Occipital lobe (tissue), 2 donors: ENCODE results near the gene CAPN2. TPM values are rescaled to one million over a fixed set of nuclear protein-coding genes. Genes with fewer than 3 reads are reported as not detected.
"Not testable (repeated sequence)": the region's sequence is repeated elsewhere in the genome, so short reads cannot be mapped to it uniquely, and the experiment has no call there.

ENCODE experiments used
- DNase-seq: peaks from one replicate; lab custom pipeline; 2025; lab: John Stamatoyannopoulos, UW
- total RNA-seq: library from RNA; depleted of rRNA; stranded (reverse); fragments of >200 nt; gene quantifications from one replicate; pipeline ENCODE4 v1.2.3, GENCODE V29; 2014

Gene CAPN2
- total RNA-seq, 1 donor from 2014 or later = 41.5 TPM

GRCh38 chr1:223716302-223716862 lies 4.0 kb downstream of the CAPN2 start:
- peak; percentile 35 for DNase-seq

- DNase-seq = no peak
Observed at GRCh38 chr1:223717123-223717522, 4.8 kb downstream of the CAPN2 start.

DNA sequence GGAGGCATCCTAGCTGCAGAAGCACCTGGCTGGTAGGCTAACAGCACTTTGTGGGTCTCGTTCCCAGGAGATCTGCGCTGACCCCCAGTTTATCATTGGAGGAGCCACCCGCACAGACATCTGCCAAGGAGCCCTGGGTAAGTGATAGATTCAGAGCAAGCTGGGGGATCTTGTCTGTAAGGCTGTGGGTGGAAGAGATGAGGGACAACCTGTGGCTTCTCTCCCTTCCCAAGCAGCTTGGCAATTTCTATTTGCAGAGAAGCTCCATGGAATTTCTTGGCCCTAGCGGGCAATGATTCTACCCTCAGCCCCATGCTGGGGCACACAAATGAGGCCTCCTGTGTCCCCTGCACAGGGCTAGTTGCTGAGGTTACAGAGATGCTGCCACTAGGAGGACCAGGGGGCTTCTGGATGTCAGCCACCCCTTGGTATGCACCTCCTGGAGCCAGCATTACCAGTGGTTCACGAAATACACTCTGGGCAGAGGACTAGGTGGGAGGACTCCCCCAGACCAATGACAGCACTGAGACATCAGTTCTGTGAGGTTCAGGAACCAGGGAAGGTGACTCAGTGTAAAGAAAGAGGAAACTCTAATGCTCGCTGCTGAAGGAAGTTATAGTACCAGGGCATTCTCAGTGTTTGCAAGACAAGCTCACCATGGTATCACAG lies 5.5 kb downstream of the CAPN2 start:
- no peak for DNase-seq

GRCh38 chr1:223718850-223719249 lies 6.5 kb downstream of the CAPN2 start:
- DNase-seq = no peak

DNA sequence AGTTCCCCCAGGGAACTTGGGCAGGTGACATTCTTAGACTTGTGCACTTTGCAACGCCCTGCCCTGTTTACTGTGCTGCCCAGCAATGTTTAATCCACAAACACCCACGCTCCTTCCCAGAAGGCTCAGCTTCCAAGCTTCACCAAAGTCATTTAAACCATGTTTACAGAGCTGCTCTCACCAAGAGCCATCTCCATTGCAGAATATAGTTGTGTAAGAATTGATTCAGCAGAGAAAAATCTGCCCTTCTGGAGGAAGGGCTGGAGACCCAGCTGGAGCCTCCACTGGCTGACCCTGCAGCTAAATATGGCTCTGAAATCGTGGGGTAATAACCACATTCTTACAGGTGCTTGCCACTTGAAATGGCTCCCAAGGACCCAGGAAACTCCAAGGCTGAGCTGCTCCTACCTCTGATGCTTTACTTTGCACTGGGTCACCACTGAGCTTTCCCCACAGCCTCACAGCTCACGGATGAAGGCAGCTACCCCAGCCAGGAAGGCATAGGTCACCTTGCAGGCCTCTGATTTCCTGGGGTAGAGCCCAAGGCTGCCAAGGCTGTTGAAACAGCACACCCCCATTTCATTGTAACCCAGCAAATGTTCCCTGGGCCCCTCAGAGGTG lies 8.7 kb downstream of the CAPN2 start:
- no peak for DNase-seq

DNA sequence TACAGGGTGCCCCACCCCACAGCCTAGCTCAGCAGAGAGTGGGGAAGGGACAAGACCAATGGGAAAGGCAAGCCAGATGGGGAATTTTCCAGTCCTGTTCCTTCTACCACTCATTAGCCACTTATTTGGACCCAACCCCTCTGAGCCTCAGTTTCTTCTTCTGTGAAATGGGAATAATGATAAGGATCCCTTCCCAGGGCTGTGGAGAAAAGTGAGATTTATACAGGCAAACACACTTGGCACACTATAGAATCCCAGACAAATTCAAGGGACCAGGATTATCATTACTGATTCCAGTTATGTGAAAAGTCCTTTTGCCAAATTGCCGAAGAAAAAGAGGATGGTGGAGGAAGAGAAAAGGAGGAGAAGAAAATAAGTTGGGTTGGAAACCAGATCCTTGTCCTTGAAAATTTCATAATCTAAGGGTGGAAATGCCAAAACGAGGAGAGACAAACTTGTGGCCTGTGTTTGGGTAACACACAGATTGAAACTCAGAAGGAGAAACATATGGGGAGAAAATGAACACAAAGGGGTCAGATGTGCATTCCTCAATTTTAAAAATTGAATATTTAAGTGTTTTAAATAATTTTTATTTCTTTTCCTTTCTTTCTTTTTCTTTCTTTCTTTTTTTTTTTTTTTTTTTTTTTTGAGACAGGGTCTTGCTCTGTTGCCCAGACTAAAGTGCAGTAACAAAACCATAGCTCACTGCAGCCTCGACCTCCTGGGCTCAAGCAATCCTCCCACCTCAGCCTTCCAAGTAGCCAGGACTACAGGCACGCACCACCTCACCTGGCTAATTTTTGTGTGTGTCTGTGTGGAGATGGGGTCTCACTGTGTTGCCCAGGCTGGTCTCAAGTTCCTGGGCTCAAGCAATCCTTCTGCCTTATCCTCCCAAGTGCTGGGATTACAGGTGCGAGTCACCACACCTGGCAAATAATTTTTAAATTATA lies 9.6 kb downstream of the CAPN2 start:
- no peak for DNase-seq

- no peak for DNase-seq
Observed at GRCh38 chr1:223723351-223723904, 11.1 kb downstream of the CAPN2 start.

- DNase-seq = no peak
Observed at GRCh38 chr1:223724376-223724775, 12.0 kb downstream of the CAPN2 start.

DNA sequence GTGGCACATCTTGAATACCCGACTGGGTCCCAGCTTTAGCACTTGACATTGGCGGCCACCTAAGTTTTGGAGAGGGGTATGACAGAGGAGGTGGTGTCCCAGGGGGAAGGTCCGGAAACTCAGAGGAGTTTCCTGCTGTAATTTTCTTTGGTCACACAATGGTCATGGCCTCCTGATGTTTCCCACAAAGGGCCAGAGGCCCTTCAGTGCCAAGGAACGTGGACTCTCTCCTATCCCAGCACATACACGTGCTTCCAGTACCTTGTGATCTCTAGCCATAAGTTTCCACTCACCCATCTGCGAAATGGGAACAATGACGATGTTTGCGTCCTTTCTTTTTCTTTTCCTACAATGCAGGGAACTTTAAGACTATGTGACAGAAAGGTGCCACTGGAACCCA lies 13.2 kb downstream of the CAPN2 start:
- no peak for DNase-seq

DNA sequence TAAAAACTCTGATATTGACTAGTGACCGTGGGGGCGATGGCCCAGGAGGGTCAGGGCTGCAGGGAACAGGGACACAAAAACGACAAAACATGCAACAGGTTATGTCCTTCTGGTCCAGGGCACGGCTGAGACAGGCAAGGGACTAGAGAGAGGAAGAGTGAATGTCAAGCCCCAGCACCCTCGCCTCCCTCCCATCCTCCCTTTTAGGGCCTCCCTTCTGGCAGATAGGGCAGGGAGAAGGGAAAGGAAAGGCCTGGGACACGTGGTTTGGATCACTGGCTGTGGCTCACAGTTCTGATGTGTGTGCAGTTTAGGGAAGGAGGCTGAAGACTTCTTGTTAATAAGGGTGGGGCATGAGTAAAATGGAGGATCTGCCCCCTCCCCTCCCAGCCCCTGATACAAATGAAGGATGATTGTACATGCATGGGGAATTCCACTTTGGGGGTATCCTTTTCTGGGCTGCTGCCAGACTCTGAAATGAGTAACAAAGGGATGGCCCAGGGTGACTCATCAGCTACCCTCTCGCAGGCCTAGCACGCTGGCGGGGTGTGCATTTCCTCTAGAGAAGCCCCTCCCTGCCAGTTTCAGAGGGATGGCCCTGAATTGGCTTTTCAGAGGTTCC lies 14.2 kb downstream of the CAPN2 start:
- DNase-seq = peak; percentile 37

DNA sequence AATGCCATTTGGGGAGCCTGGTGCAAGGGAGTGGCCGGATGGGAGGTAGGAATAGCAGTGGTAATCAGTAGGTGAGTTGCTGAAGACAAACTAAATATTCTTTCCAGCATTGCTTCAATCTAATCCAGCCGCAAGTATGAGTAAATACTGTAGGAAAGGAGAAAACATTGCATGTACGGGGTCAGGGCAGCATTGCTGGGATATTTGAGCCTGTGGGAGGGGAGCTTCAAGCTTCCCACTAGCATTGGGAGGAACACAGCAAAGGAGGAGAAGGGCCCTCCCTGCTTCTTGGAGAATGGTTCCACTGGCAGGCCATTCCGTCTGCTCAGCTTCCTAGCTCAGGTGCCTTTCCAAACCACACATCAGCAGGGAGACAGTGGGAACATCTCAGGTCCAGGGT lies 15.2 kb downstream of the CAPN2 start:
- DNase-seq = no peak

- DNase-seq = no peak
Observed at GRCh38 chr1:223729906-223730305, 17.6 kb downstream of the CAPN2 start.

GRCh38 chr1:223730479-223731132 lies 18.3 kb downstream of the CAPN2 start:
- no peak for DNase-seq

DNA sequence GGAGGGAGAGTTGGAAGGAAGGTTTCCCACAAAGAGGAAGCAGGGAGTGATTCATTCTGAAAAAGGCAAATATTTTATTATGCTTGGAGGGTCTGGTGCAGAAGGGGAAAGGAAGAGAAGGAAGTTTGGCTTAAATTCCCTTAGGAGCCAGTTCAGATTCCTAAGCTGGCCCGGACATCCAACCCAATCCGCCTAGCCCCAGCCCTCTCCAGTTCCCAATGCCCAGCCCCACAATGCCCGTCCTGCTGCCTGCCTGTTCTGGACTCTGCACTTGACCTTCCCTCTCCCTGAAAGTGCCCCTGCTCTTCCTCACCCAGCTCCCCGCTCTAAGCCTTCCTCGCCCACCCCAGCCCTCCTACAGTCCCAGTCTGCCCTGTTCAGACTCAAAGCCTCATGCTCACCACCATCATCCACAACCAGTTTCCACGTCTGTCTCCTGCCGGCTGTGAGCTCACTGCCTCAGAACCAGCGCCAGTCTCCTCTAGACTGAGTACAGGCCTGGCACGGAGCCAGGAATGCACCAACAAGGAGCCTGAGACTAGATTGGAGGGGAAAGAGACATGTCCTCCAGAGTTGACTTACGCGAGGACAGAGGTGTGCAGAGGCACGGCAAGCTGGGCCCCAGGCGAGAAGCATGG lies 18.9 kb downstream of the CAPN2 start:
- DNase-seq = no peak

- no peak for DNase-seq
Observed at GRCh38 chr1:223732993-223733798, 20.9 kb downstream of the CAPN2 start.

DNA sequence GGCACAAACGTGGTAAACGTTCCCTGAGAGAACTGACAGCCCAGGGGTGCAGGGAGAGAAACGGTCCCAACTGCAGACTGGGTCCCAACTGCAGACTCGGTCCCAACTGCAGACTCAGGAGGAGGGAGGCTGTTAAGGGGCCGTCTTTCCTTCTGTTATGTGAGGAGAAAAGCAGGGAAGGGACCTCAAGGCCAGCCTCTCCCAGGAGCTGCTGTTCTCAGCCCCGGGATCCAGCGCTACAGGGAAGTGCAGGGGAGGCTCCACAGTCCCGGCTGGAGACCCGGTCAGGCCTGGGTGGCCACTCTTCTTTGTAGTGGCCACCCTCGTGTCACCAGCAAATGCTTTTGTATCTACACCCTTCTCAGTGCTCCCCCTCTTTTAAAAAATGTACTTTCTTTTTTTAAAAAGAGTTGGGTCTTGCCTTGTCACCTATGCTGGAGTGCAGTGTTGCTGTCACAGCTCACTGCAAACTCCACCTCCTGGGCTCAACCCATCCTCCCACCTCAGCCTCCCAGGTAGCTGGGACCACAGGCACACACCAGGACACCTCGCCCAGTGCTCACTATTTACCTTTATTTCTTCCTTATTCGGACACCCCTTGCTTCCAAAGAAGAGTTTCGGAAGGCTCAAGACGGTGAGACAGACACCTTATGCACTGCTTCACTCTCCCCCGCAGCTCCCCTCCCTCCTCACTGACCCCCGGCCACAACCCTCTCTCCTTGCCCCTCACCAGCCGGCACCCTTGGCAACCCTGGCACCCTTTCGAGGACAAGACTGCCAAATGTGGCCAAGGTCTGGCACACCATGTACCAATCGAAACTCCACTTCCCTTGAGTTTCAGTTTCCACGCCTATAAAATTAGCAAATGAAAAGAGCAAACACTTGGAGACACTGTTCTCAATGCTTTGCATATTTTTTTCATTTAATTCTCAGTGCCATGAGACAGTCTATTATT lies 21.8 kb downstream of the CAPN2 start:
- no peak for DNase-seq

DNA sequence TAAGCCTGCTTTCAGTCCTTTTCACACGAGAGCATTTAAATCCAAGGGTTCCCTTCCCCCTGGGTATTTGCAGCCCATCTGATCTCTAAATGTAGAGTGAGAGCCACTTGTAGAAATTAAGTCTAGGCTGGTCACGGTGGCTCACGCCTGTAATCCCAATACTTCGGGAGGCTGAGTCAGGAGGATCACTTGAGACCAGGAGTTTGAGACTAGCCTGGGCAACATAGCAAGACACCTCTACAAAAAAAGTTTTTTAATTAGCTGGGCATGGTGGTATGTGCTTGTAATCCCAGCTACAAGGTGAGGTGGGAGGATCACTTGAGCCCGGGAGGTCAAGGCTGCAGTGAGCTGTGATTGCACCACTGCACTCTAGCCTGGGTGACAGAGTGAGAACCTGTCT lies 24.3 kb downstream of the CAPN2 start:
- not testable (repeated sequence) for DNase-seq

DNA sequence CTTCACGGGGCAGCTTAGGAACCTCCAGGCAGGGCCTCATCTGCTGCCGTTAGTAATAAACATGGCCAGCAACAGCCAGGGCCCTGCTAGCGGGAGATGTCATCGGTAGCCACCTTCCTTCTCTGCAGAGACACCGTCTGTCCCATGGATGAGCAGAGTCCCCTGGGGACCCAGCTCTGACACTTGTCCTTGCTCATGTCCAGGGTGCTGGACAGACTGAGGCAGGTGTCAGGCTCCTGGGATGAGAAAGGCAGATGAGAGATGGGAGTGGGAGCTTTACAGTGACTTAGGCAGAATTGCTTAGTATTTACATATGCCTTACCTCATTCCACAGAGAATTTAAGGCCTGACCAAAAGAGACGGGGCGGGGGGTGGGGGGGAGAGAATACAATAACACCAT lies 25.0 kb downstream of the CAPN2 start:
- DNase-seq = no peak
